Muscle of arm (tissue), 14 donors: ENCODE measurements around the gene AQR. TPM values are rescaled to one million over a fixed set of nuclear protein-coding genes. Genes with fewer than 3 reads are reported as not detected.

Source experiments
- DNase-seq: peaks from one replicate; pipeline ENCODE4 v3.0.0-alpha.2; 2013
- long read RNA-seq, 11 donors: transcript quantifications; one replicate each; lab custom pipeline, GENCODE V29; 2026
- polyA plus RNA-seq, 12 donors: library from polyadenylated mRNA; unstranded; fragments of 120-200 nt; gene quantifications; one replicate each; pipeline ENCODE4 v1.2.1, GENCODE V29; 2013; ENCODE audit not compliant: insufficient read length in 12 of 12

AQR gene
- 10 to 100 TPM in 11 of 12 donors, not detected in 1; 15.3 to 42.8 (median 21.7) TPM for polyA plus RNA-seq
- long read RNA-seq, donor 1, partial matches to known transcripts = 0 of 5 reads
- long read RNA-seq, donor 1, other reads (novel, unspliced or antisense) = 0 of 5 reads
- long read RNA-seq, donor 2, full-length matches to known transcripts = 5 of 5 reads
- long read RNA-seq, donor 2, partial matches to known transcripts = 0 of 5 reads
- long read RNA-seq, donor 2, other reads (novel, unspliced or antisense) = 0 of 5 reads
- long read RNA-seq, donor 3, partial matches to known transcripts = 0 of 1 reads
- long read RNA-seq, donor 3, other reads (novel, unspliced or antisense) = 0 of 1 reads
- long read RNA-seq, donor 4, partial matches to known transcripts = 0 of 2 reads
- long read RNA-seq, donor 4, other reads (novel, unspliced or antisense) = 0 of 2 reads
- long read RNA-seq, donor 5, full-length matches to known transcripts = 3 of 3 reads
- long read RNA-seq, donor 5, partial matches to known transcripts = 0 of 3 reads
- long read RNA-seq, donor 5, other reads (novel, unspliced or antisense) = 0 of 3 reads
- long read RNA-seq, donor 6 = 0 reads
- long read RNA-seq, donor 7, partial matches to known transcripts = 0 of 1 reads
- long read RNA-seq, donor 7, other reads (novel, unspliced or antisense) = 0 of 1 reads
- long read RNA-seq, donor 8, partial matches to known transcripts = 0 of 5 reads
- long read RNA-seq, donor 8, other reads (novel, unspliced or antisense) = 0 of 5 reads
- long read RNA-seq, donor 9 = 0 reads
- long read RNA-seq, donor 10, full-length matches to known transcripts = 3 of 3 reads
- long read RNA-seq, donor 10, partial matches to known transcripts = 0 of 3 reads
- long read RNA-seq, donor 10, other reads (novel, unspliced or antisense) = 0 of 3 reads
- long read RNA-seq, donor 11, full-length matches to known transcripts = 4 of 4 reads
- long read RNA-seq, donor 11, partial matches to known transcripts = 0 of 4 reads
- long read RNA-seq, donor 11, other reads (novel, unspliced or antisense) = 0 of 4 reads

DNA sequence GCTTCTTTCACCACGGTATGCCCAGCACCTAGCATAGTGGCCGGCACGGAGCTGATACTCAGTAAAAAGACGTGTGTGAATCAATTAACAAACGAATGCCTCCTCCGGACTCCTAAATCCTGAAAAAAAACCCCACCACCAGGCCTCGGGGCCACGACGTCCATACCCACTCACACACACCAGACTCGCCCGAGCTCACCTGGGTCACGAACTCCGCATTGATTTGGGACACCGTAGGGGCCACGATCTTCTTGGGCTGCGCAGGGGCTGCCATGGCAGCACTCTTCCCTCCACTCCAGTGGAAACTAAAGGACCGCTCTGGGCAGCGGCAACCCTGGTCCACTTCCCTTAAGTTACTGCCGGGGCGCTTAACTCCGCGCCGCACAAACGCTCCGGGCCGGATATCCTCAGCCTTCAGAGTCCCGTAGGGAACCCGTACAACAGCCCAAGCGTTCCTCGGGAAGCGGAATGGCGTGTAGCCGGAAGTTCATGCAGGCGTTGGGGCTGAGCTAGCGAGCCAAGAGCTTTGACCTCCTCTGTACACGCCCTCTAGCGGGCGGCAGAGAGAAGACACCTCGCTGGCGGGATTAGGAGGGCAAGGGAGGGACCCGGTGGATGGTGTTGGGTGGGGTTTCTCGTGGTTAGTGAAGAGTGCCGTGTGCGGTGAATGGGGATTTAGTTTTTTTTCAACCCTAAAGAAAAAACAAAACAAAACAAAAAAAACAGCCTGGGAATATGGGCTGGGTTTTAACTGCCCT, at the start of gene AQR:
TSS of gene AQR (minus strand) at position 403 of the 758 bp plus-strand sequence. CDS start at position 274, 129 bp downstream.
- peak; percentile 95 for DNase-seq

- no peak for DNase-seq
Observed at GRCh38 chr15:35014241-35014640, 44.7 kb upstream of the AQR start.

DNA sequence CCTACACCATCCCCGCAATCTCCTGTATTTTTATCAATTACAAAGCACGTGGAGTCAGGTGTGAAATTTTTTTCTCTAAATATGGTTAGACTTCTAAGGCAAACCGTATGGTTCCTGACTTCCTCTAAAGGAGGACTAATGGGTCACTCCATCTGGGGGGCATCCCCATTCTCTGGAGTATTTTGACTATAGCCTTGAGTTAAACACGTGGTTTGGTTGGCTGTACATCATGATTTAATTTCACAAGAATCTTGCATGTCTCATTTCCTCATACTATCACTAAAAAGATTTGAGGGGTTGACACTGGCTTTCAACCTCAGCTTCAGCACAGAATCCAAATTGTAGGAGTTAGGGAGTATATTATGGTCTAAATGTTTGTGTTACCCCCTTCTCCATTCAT, 43.8 kb upstream of the AQR start:
- no peak for DNase-seq

DNA sequence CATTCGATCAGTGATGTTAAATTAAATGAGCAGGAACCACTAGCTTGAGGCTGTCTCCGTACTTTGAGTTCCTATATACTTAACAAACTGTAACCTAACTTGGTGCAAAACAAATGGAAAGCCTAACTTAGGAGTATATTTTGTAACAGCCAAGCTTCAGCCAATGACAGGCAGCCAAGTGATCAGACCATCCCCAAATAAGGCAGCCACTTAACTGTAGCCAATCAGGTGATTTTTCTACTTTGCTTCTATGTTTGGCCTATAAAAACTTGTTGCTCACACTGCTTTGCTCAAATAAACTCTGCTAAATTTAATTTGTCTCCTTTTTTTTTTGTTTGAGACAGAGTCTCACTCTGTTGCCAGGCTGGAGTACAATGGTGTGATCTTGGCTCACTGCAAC, 37.9 kb upstream of the AQR start:
- no peak for DNase-seq

DNA sequence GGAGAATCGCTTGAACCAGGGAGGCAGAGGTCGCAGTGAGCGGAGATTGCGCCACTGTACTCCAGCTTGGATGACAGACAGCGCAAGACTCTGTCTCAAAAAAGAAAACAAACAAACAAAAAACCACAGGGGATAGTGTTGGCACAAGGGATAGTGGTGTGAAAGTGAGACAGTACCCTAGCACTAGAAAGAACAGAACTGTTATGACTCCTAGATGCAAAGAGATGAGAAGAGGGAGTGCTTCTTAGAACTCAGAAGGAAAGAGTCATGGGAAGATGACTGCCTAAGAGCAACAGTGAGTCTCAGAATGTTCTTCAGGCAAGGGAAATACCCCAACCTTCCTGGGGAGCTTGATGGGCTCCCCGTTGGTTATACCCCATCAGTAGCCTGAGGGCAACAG, 36.4 kb upstream of the AQR start:
- DNase-seq = no peak

GRCh38 chr15:35003928-35004327, 34.4 kb upstream of the AQR start:
- no peak for DNase-seq

DNA sequence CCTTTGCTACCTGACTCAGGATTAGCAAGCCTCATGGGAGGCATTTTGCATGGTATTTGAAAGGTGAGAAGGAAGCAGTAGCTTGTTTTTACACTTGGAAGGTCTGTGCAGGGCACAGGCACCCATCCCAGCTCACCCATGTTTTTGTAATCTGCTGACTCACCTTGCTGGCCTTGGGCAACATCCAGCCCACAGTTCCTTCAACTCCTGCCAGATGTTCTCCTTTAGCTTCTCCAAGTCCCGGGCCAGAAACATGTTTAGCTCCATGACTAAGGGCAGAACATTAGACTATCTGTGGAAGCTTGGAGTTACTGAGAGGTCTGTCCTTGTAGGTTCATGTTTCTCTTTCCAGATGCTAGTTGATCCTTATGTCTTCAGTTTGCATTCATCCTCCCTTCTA, 31.0 kb upstream of the AQR start:
- DNase-seq = no peak

GRCh38 chr15:34999906-35000305, 30.4 kb upstream of the AQR start:
- DNase-seq = no peak

DNA sequence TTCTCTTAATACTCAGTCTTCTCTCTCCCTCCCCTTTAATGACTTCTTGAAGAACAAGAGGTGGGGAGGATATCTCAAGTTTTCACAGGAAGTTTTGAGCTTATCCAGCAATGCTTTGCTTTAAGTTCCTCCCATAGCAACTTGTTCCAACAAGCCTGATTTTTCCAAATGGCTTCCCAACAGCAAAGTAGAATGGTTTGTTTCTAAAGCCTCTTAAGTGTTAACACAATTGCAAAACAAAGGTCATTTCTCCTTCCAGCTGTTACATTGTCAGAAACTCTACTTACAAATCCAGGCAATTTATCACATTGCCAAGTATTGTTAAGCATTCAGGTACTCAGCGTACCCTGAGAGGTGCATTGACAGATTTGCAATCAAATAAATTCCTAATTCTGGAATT, 25.4 kb upstream of the AQR start:
- DNase-seq = no peak

DNA sequence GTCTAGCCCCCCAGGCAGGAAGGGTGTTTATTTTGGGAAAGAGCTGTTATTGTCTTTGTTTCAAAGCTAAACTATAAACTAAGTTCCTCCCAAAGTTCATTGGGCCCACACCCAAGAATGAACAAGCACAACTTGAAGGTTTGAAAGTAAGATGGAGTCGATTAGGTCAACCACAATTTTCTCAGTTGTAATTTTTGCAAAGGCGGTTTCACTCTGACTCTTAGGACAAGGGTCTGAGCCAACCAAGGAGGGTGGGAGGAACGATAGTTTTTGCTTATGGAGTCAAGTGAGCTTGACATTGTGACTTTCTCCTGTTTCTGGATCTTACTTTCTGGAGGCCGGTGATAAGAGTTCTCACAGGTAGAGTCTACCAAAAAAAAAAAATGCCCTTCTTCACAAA, 24.3 kb upstream of the AQR start:
- no peak for DNase-seq

DNA sequence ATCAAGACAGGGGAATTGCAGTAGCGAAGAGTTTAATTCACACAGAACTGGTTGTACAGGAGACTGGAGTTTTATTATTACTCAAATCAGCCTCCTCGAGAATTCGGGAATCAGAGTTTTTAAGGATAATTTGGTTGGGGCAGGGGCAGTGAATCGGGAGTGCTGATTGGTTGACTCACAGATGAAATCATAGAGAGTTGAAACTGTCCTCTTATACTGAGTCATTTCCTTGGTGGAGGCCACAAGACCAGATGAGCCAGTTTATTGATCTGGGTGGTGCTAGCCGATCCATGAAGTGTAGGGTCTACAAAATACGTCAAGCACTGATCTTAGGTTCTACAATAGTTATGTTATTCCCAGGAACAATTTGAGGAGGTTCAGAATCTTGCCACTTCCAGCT, 23.9 kb upstream of the AQR start:
- no peak for DNase-seq

- DNase-seq = peak; percentile 90
Observed at GRCh38 chr15:34988027-34988902, 18.7 kb upstream of the AQR start, which contains the start of gene ZNF770. ZNF770 (minus strand) TSS chr15:34988287; CDS start chr15:34983434, 4,853 bp downstream.

GRCh38 chr15:34987609-34988026, 18.1 kb upstream of the AQR start:
- DNase-seq = no peak

GRCh38 chr15:34986771-34987480, 17.4 kb upstream of the AQR start:
- DNase-seq = no peak

DNA sequence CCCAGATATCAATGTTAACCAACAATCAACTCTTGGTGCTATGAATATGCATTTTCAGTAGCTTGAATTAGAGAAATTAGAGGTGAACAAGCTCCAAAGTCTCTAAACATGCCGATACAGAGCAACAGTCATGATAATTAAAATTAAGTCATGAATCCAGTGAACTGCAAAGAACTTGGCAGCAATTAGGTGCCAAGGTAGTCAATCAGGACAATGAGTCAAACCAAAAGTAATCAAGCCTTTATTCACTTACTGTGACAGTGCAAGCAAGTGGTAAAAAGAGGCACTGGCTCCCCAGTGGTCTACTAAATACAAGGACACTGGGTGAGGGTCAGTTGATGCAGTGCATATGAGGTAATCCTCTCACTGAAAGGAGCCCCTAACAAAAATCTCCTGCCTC, 16.8 kb upstream of the AQR start:
- no peak for DNase-seq

- DNase-seq = no peak
Observed at GRCh38 chr15:34984889-34985630, 15.5 kb upstream of the AQR start.

DNA sequence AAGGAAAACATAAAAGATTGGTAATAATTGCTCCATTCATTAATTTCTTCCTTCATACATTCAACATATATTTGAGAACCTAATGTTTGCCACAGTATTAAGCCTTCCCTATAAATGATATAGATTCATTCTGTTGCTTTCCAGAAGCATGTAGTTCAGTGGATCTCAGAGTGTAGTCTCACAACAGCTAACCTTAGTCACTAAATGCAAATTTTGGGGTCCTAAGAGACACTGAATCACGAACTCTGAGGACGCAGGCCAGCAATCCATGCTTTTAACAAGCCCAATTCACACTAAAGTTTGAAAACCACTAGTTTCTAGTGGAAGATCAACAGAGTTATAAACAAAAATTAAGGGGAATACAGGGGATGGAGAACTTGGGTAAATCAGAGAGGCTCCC, 7.2 kb upstream of the AQR start:
- DNase-seq = no peak

GRCh38 chr15:34976073-34976472, 6.5 kb upstream of the AQR start:
- no peak for DNase-seq

DNA sequence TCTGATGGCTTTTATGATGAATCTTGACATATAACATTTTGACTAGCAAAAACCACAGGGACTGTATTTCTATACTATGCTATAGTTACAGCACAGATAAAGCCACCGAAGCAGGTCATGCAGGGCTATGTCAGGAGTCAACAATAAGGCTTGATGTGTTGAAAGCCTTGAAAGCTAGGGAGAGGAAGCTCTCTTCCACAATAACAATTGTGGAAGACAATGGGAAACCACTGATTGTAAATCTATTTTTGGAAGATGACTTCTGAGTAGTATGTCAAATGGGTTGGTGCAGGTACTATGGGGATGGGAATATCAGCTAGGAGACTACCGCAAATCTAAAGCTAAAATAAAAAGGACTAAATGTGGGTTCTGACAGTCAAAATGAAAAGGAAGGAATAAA, 4.0 kb upstream of the AQR start:
- DNase-seq = no peak
